HG03520 (cell line): ENCODE measurements around the gene CTAGE8.
"Not testable (repeated sequence)": the region's sequence is repeated elsewhere in the genome, so short reads cannot be mapped to it uniquely, and the experiment has no call there.

ENCODE experiments used
- ATAC-seq: cut with Tn5 transposase; IDR thresholded peaks from one replicate; pipeline ENCODE4 v1.9.1; 2021; ENCODE audit warnings: mild to moderate bottlenecking, moderate library complexity; ENCODE audit not compliant: unreplicated experiment

CTAGE8 gene, protein sequence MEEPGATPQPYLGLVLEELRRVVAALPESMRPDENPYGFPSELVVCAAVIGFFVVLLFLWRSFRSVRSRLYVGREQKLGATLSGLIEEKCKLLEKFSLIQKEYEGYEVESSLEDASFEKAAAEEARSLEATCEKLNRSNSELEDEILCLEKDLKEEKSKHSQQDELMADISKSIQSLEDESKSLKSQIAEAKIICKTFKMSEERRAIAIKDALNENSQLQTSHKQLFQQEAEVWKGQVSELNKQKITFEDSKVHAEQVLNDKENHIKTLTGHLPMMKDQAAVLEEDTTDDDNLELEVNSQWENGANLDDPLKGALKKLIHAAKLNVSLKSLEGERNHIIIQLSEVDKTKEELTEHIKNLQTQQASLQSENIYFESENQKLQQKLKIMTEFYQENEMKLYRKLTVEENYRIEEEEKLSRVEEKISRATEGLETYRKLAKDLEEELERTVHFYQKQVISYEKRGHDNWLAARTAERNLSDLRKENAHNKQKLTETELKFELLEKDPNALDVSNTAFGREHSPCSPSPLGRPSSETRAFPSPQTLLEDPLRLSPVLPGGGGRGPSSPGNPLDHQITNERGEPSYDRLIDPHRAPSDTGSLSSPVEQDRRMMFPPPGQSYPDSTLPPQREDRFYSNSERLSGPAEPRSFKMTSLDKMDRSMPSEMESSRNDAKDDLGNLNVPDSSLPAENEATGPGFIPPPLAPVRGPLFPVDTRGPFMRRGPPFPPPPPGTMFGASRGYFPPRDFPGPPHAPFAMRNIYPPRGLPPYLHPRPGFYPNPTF

GRCh38 chr7:144269188-144269587 is at the start of gene CTAGE8:
Gene CTAGE8, minus strand, starts transcription at chr7:144269288. Its CDS starts 38 bp downstream, at chr7:144269250.
- ATAC-seq: not testable (repeated sequence)

GRCh38 chr7:144317537-144317936 is 48.4 kb upstream of the CTAGE8 start:
- ATAC-seq: not testable (repeated sequence)

- not testable (repeated sequence) for ATAC-seq
Measured at GRCh38 chr7:144311872-144312469, 42.9 kb upstream of the CTAGE8 start, which contains the start of gene OR2A1. Gene OR2A1, plus strand, starts transcription at chr7:144312419. Its CDS starts 5,706 bp downstream, at chr7:144318125.

DNA sequence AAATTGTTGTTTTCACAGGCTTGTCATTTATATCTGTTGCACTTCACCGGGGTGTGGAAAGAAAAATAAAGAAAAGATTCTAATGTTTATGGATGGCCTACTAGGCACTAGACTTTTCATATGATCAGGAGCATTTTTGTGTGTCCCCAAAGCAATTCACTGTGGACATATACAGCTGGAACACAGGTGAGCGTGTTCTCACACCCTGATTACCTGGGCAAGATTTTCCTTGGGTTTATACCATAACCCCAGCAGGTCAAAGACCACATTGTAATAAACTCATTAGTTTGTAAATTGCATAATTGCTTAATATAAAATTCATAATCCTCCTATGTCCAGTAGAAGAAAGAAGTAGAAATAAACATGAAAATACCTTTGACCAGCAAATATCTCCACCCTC is 42.1 kb upstream of the CTAGE8 start:
- ATAC-seq: not testable (repeated sequence)

DNA sequence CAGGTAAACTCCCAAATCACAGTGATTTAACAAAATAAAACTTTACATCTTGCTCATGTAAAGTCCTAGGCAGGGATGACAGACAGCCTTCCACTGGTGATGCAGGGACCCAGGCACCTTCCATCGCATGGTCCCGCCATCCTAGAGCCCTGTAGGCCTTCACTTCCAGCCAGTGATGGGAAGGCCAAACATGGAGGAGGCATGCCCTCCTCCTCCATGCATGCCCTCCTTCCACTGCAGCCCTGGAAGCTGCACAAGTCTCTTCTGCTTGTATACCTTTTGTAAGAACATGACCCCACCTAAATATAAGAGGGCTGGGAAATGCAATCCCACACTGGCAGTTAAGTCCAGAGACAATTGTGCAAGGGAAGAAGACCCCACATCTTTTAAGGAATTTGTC is 40.6 kb upstream of the CTAGE8 start:
- ATAC-seq: not testable (repeated sequence)

DNA sequence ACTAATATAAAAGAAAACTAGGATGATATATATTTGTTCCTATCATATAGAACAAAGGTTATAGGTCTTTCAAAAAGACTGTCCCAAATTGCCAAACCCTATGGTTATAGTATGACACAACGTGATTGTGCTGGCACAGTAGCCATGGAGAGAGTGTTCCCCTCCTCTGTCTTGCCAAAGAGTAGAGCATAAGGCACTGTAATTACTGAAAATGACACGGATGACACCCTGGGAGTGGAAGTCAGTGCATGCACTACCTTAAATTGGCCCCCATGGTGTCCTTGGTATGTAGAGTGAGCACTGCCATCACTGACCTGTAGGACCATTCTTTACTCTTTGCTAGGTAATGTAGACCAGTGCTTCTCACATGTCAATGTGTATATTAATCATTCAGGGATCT is 36.1 kb upstream of the CTAGE8 start:
- ATAC-seq: not testable (repeated sequence)

- ATAC-seq: not testable (repeated sequence)
Measured at GRCh38 chr7:144303607-144304006, 34.5 kb upstream of the CTAGE8 start.

GRCh38 chr7:144302578-144303303 is 33.7 kb upstream of the CTAGE8 start:
- ATAC-seq: not testable (repeated sequence)

DNA sequence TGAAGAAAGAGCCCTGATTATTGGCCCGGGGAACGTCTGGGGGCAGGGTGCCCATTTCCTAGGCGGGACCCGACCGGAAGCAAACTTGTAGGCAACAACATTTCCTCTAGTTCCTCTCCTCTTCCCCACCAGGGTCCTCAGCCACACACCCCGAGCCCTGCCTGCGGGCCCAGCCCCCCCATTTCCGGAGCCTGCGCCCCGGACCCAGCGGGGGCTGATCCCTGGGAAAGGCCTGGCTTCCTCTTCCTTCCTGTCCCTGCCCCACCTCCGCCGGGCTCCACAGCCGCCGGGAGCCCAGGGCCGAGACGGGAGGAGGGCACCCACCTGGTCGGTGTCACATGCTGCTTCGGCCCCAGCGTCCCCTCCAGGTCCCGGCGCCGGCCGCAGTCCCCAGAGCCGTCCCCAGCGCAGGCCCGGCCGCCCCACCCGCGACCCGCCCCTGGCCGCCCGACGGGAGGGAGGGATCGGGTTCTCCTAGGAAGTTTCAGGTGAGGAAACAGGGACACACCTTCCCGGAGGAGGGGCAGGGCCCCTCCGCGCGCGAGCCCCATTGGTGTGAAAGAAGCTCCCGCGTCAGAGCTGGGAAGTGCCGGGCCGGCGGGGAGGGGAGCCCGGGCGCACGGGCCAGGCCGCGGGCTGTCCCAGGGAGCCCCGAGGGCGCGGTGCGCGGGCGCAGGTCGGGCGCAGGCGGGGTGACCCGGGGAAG is 24.9 kb upstream of the CTAGE8 start:
- peak; percentile 73 for ATAC-seq

DNA sequence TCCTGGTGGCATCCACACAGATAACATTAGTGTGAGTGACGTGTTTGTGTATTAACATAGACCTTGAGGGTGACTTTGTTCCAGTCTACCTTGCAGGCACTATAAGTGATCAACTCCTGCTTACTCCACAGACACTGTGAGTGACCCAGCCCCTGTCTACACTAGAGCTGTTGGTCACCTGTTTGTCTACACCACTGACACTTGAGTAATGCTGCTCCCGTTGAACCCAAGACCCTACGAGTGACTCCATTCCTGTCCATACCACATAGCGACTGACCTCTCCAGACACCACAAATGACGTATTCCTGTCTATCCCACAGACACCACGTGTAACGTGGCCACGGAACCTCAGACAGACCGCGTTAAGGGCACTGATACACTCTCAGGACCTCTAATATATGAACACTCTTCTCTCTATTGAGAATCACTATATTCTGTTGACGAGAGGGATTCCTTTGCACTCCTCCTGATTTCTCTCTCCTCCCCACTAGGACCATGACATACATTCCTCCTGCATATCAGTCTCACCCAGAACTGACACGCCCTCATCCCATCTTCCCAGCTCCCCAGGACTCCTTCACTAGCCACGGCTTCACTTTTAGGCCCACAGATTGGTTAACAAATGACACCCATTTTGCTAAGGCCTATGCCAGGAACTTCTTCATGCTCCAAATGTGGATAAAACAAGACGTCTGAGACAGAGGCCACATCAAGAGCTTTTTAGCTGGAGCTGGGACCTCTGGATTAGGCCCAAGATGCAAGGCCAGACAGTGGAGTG is 23.5 kb upstream of the CTAGE8 start:
- not testable (repeated sequence) for ATAC-seq

GRCh38 chr7:144291607-144292006 is 22.5 kb upstream of the CTAGE8 start:
- not testable (repeated sequence) for ATAC-seq

DNA sequence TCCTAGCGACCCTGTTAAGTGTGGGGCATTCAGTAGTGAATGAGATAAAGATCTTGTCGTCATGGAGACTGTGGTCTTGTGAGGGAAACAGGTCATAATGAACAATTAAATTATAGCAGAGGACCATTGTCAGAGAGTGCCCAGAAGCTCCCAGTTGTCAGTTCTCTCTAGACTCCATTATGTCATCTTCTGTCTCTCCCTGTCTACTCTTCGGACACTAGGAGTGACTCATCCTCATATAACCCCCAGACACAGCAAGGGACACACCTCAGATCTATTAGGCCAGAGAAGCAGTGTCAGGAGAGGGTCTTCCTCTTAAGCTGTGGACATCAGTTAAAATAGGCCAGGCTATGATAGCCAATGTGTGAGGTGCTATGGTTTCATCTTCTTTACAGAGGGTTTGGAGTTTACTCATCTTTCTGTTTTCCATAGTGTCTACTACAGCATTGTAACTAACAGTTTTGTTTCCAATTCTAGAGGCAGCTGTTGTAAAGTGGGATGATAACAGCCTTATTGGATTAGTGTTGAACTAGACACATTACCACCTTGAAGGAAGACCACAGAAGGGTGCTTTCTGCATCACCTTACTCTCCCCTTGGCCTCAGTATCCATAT is 18.2 kb upstream of the CTAGE8 start:
- ATAC-seq: not testable (repeated sequence)

DNA sequence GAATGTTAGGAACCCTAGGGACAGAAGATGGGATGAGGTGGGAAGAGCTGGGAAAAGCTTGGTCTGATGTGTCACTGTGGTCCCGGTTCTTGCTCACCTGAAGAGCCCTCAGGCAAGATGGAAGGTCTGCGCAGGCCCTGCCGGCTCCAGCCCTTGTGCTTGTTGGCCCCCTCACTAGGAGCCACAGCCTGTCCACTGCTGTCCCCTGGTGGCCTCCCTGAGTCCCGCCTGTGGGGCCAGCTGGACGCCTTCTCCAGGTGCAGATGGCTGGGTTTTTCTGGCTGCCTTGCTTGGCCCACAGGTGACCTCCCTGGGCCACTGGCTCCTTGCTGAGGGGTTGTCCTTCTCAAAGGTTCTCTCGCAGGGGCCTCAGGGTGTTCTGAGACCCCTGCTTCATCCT is 14.6 kb upstream of the CTAGE8 start:
- ATAC-seq: not testable (repeated sequence)

- ATAC-seq: not testable (repeated sequence)
Measured at GRCh38 chr7:144282490-144282889, 13.4 kb upstream of the CTAGE8 start.

DNA sequence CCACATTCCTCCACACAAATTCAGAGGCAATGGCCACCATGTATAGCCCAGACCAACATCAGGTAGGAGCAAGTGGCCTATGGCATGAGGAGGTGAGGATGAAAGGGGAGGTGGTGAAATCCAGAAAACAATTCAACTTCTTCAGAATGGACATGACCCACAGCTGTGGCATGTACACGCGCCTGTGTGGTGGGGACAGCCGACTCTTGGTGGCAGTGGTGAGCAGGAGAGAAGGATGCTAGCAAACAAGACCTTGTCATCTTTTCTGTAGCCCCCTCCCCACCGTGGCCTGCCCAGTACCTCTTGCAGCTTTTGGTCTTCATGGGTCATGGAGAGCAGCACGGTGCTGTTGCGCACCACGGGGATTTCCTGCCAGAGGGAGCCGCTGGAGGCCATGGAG is 12.9 kb upstream of the CTAGE8 start:
- not testable (repeated sequence) for ATAC-seq

DNA sequence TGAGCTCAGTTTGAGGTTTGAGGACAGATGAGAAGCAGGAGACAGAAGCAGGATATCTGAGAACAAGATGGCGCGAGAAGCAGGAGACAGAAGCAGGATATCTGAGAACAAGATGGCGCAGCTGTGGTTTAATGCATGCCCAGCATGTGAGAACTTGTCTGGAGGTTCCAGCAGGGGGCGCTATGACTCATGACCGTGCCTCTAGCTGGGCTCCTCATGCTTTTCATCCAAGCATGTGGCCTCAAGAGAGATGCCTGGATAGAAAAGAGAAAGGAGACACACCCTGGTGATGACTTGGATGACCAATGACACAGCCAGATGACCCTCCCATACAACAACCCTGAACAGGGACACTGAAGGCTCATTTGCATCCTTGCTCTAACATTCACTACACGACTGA is 10.9 kb upstream of the CTAGE8 start:
- ATAC-seq: peak; percentile 36

DNA sequence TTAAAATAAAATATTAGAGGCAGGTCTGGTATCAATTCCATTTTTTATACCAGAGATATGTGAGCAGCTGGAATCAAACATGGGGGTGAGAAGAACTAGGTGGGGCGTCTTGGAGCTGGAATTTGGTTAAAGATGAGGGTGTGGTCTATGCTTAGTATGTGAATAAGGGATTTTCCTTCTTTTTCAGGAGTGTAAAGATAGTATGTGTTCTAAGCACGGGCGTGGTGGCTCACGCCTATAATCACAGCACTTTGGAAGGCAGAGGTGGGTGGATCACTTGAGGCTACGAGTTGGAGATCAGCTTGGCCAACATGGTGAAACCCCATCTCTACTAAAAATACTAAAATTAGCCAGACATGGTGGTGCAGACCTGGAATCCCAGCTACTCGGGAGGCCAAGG is 6.2 kb upstream of the CTAGE8 start:
- not testable (repeated sequence) for ATAC-seq

GRCh38 chr7:144264692-144265091 is 4.4 kb downstream of the CTAGE8 start, which contains the start of gene OR2A7:
Gene OR2A7, minus strand, starts transcription at chr7:144264792. Its CDS starts 5,164 bp downstream, at chr7:144259628.
- ATAC-seq: not testable (repeated sequence)

DNA sequence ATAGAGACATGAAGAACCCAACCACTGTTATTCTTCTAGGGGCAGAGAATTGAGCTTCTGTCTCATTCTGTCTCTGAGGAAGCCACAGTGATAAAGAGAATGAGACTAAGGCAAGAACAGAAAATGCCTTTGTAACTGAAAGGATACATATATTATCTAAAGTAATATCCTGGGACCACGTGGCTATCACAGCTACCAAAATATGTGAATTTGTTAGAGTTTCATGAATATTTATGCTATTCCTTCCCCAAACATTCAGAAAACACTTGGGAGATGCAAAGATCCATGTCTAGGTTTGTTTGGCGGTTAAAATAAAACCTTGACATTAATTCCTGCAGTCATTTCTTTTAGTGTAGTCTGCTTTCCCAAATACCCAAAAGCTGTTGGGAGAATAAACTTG is 7.0 kb downstream of the CTAGE8 start:
- ATAC-seq: not testable (repeated sequence)
